Breast epithelium (tissue), 4 donors: ENCODE measurements around the gene ZFR2. TPM values are rescaled to one million over a fixed set of nuclear protein-coding genes. Genes with fewer than 3 reads are reported as not detected.

Experiments used
- DNase-seq, 2 donors: peaks; one replicate each; pipeline ENCODE4 v3.0.0-alpha.2; 2019; ENCODE audit warnings: low spot score in 2 of 2
- H3K27ac ChIP-seq, 2 donors: fragments of 200-600 bp; sonication (generic) in 1 of 2; one replicate each; pipeline ENCODE4 v1.5.1; 2016 to 2019; ENCODE audit warnings: mild to moderate bottlenecking in 1 of 2
- H3K27me3 ChIP-seq, 2 donors: fragments of 200-600 bp; sonication (generic) in 1 of 2; one replicate each; pipeline versions ENCODE4 v1.5.1 to v1.6.0; 2017 to 2019; ENCODE audit warnings: control low read depth in 1 of 2, mild to moderate bottlenecking in 1 of 2
- H3K36me3 ChIP-seq: fragments of 200-600 bp; one replicate; pipeline ENCODE4 v1.5.1; 2019
- H3K4me1 ChIP-seq, 2 donors: fragments of 200-600 bp; sonication (generic); one replicate each; pipeline ENCODE4 v1.5.1; 2016 to 2019; ENCODE audit warnings: control low read depth in 1 of 2
- H3K4me3 ChIP-seq, 3 donors: fragments of 200-600 bp; sonication (generic); 1 replicate in 2 of 3; 2 replicates in 1 of 3; pipeline ENCODE4 v1.5.1; 2016 to 2019; ENCODE audit warnings: mild to moderate bottlenecking in 3 of 3, moderate library complexity in 2 of 3
- H3K9me3 ChIP-seq, 2 donors: fragments of 200-600 bp; sonication (generic) in 1 of 2; one replicate each; pipeline ENCODE4 v1.5.1; 2016 to 2019; ENCODE audit warnings: control low read depth in 1 of 2
- CTCF ChIP-seq, 3 donors: fragments of 450-650 bp; IDR thresholded peaks; one replicate each; pipeline ENCODE4 v1.5.1; 2016 to 2017; ENCODE audit warnings: antibody characterized with exemption in 3 of 3, mild to moderate bottlenecking in 3 of 3, moderate library complexity in 3 of 3
- POLR2A ChIP-seq: fragments of 450-650 bp; IDR thresholded peaks from one replicate; pipeline ENCODE4 v1.6.1; 2016; ENCODE audit warnings: antibody characterized with exemption, mild to moderate bottlenecking, moderate library complexity
- POLR2AphosphoS5 ChIP-seq, 3 donors: sonication (generic); formaldehyde crosslinking; IDR thresholded peaks; one replicate each; pipeline ENCODE4 v1.6.1; 2017; ENCODE audit warnings: antibody characterized with exemption in 3 of 3
- intact Hi-C: fragments of 100-400 bp; cut with DNase I; formaldehyde crosslinking; loops from one replicate; pipeline ENCODE4 v1.15.1; 2023; ENCODE audit warnings: low total_unique reads
- total RNA-seq, 3 donors: library from RNA; depleted of rRNA; stranded (reverse); fragments of >200 nt; gene quantifications; one replicate each; pipeline ENCODE4 v1.1.0, GENCODE V29; 2016

The ZFR2 gene
- total RNA-seq, 3 donors from 2014 or later = 0.98 TPM; not detected in 2

DNA sequence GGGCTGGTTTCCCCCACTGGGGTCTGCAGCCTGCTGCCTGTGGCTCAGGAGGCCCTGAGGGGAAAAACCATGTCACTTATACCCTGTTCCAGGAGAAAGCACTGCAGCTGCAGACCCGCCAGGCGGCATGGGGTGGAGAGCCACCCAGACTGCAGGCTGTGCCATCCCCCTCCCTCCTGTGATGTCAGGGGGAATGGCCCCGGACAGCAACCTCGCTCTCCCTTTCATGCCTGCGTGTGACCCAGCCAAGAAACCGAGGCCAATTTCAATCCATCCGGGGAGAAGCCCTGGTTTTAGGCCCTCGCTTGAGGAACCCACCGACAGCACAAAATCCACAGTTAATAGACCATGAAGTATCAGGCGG, 45.5 kb downstream of the ZFR2 start:
- H3K4me1 ChIP-seq = no peaks in the 10 kb centered on the region
- DNase-seq = no peak
- no peaks in the 10 kb centered on the region for H3K36me3 ChIP-seq
- H3K4me3 ChIP-seq = no peak overlapping the region
- no peak overlapping the region for H3K27ac ChIP-seq
- peaks cover 0 to 27% of the 10 kb centered on the region in 2 donors for H3K27me3 ChIP-seq
- no peaks in the 10 kb centered on the region for H3K9me3 ChIP-seq
- intact Hi-C loops = no loop called here
- TF ChIP-seq CTCF (IDR thresholded peaks at IDR 0.05) (no peak), POLR2A (no peak), POLR2AphosphoS5 (IDR thresholded peaks at IDR 0.05) (no peak)

- no peaks in the 10 kb centered on the region for H3K4me1 ChIP-seq
- intact Hi-C loops = no loop called here
- no peak overlapping the region for H3K27ac ChIP-seq
- TF ChIP-seq CTCF (IDR thresholded peaks at IDR 0.05) (no peak), POLR2A (no peak), POLR2AphosphoS5 (IDR thresholded peaks at IDR 0.05) (no peak)
- no peaks in the 10 kb centered on the region for H3K36me3 ChIP-seq
- H3K4me3 ChIP-seq = no peak overlapping the region
- peaks cover 0 to 27% of the 10 kb centered on the region in 2 donors for H3K27me3 ChIP-seq
- no peaks in the 10 kb centered on the region for H3K9me3 ChIP-seq
- DNase-seq = no peak
Measured at GRCh38 chr19:3822683-3823349, 46.0 kb downstream of the ZFR2 start.

- peak in 1 of 2 donors; percentile 69 for DNase-seq
- TF ChIP-seq POLR2A = no peak
- no peak for TF ChIP-seq POLR2AphosphoS5 (IDR thresholded peaks at IDR 0.05)
- peak; percentile 76 to 90 (median 83) for TF ChIP-seq CTCF (IDR thresholded peaks at IDR 0.05)
- H3K36me3 ChIP-seq = no peaks in the 10 kb centered on the region
- H3K9me3 ChIP-seq = no peaks in the 10 kb centered on the region
- no peak overlapping the region for H3K4me3 ChIP-seq
- no peaks in the 10 kb centered on the region for H3K4me1 ChIP-seq
- peaks cover 0 to 23% of the 10 kb centered on the region in 2 donors for H3K27me3 ChIP-seq
- intact Hi-C loops = no loop called here
- H3K27ac ChIP-seq = no peak overlapping the region
Measured at GRCh38 chr19:3821857-3822364, 46.9 kb downstream of the ZFR2 start.

- no peaks in the 10 kb centered on the region for H3K9me3 ChIP-seq
- no peak for TF ChIP-seq POLR2A
- TF ChIP-seq CTCF (IDR thresholded peaks at IDR 0.05) = no peak
- no peak for TF ChIP-seq POLR2AphosphoS5 (IDR thresholded peaks at IDR 0.05)
- H3K36me3 ChIP-seq = no peaks in the 10 kb centered on the region
- intact Hi-C loops = no loop called here
- H3K27ac ChIP-seq = no peak overlapping the region
- no peaks in the 10 kb centered on the region for H3K4me1 ChIP-seq
- no peak overlapping the region for H3K4me3 ChIP-seq
- DNase-seq = no peak
- peaks cover 0 to 23% of the 10 kb centered on the region in 2 donors for H3K27me3 ChIP-seq
Measured at GRCh38 chr19:3821156-3821555, 47.7 kb downstream of the ZFR2 start.

DNA sequence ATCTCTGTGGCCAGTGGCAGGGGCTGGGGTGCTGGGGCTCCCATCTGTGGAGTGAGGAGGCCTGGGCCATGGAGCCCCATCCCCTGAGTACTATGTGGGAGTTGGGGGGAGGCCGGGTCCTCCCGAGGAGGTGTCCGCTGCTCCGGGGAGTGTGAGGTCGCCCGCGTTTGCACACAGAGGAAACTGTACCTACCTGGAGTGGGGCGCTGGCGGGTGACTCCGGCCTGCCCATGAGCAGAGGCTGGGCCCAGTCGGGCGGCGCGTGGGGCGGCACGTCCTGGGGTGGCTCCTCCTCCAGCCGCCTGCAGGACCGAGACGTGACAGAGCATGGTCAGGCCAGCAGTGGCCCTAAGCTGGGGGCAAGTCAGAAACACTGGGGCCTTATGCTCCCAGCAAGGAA, 48.8 kb downstream of the ZFR2 start:
- no peak overlapping the region for H3K27ac ChIP-seq
- no peak overlapping the region for H3K4me3 ChIP-seq
- no peak for DNase-seq
- H3K4me1 ChIP-seq = no peaks in the 10 kb centered on the region
- TF ChIP-seq CTCF (IDR thresholded peaks at IDR 0.05) (no peak), POLR2AphosphoS5 (IDR thresholded peaks at IDR 0.05) (no peak), POLR2A (no peak)
- intact Hi-C loops = no loop called here
- H3K36me3 ChIP-seq = no peaks in the 10 kb centered on the region
- peaks cover 0 to 19% of the 10 kb centered on the region in 2 donors for H3K27me3 ChIP-seq
- no peaks in the 10 kb centered on the region for H3K9me3 ChIP-seq
